Calu3 (cell line): ENCODE results near the gene GPR15LG. TPM values are rescaled to one million over a fixed set of nuclear protein-coding genes. Genes with fewer than 3 reads are reported as not detected.

ENCODE experiments used
- BruUV-seq: library from RNA; stranded (reverse); fragments of 400-500 nt; replicated peaks from 2 replicates; lab custom pipeline; 2021; lab: Mats Ljungman, UMichigan
- CTCF ChIA-PET: fragments of 300-600 bp; sonication (Branson Sonifier 250); formaldehyde crosslinking; loops from one replicate; lab custom pipeline; 2022; ENCODE audit warnings: antibody characterized with exemption; lab: Charles Lee
- DNase-seq: peaks from one replicate; pipeline ENCODE4 v3.0.0; 2022
- H3K27ac Mint-ChIP-seq: one replicate; pipeline ENCODE4 v1.8.0; 2022; ENCODE audit warnings: mixed read lengths; ENCODE audit not compliant: unreplicated experiment
- H3K27me3 Mint-ChIP-seq: one replicate; pipeline ENCODE4 v1.8.0; 2022; ENCODE audit warnings: mixed read lengths; ENCODE audit not compliant: unreplicated experiment
- H3K36me3 Mint-ChIP-seq: one replicate; pipeline ENCODE4 v1.8.0; 2022; ENCODE audit warnings: mild to moderate bottlenecking, moderate library complexity, mixed read lengths; ENCODE audit not compliant: insufficient read depth, unreplicated experiment
- H3K4me1 Mint-ChIP-seq: one replicate; pipeline ENCODE4 v1.8.0; 2022; ENCODE audit warnings: mild to moderate bottlenecking, low read depth, mixed read lengths; ENCODE audit not compliant: unreplicated experiment
- H3K4me3 Mint-ChIP-seq: one replicate; pipeline ENCODE4 v1.8.0; 2022; ENCODE audit warnings: mild to moderate bottlenecking, low read depth, moderate library complexity, mixed read lengths; ENCODE audit not compliant: unreplicated experiment
- H3K9me3 Mint-ChIP-seq: one replicate; pipeline ENCODE4 v1.8.0; 2022; ENCODE audit warnings: low read depth, mixed read lengths; ENCODE audit not compliant: unreplicated experiment
- CTCF ChIP-seq: fragments of 200-600 bp; IDR thresholded peaks from one replicate; pipeline ENCODE4 v1.8.0; 2022; ENCODE audit warnings: antibody characterized with exemption; ENCODE audit not compliant: unreplicated experiment
- intact Hi-C: fragments of 100-400 bp; cut with micrococcal nuclease; formaldehyde crosslinking; loops from one replicate; pipeline ENCODE4 v1.10.0; 2022; ENCODE audit not compliant: unreplicated experiment
- total RNA-seq: library from RNA; stranded (reverse); gene quantifications from 2 replicates; pipeline ENCODE4 v1.2.3, GENCODE V29; 2022

Gene GPR15LG
- total RNA-seq, 1 experiment from 2014 or later = not detected

- H3K36me3 Mint-ChIP-seq = peaks cover 3% of the 10 kb centered on the region
- no TSS peak for BruUV-seq
- CTCF ChIA-PET = no interaction called here
These were observed 32.4 kb downstream of the GPR15LG start for GRCh38 chr10:84205853-84206525.

GRCh38 chr10:84208023-84208422 lies 34.4 kb downstream of the GPR15LG start:
- H3K36me3 Mint-ChIP-seq = peaks cover 3% of the 10 kb centered on the region
- DNase-seq = no peak
- CTCF ChIA-PET = no interaction called here
- no peak overlapping the region for H3K27ac Mint-ChIP-seq
- H3K4me3 Mint-ChIP-seq = no peak overlapping the region
- no peaks in the 10 kb centered on the region for H3K9me3 Mint-ChIP-seq
- H3K27me3 Mint-ChIP-seq = peaks cover 61% of the 10 kb centered on the region
- no TSS peak for BruUV-seq
- intact Hi-C loops = no loop called here
- no peaks in the 10 kb centered on the region for H3K4me1 Mint-ChIP-seq
- no peak for TF ChIP-seq CTCF

More at GRCh38 chr10:84205853-84206525, 32.4 kb downstream of the GPR15LG start:
- Mint-ChIP-seq H3K9me3 (no peaks in the 10 kb centered on the region), H3K27me3 (peaks cover 42% of the 10 kb centered on the region), H3K4me1 (no peaks in the 10 kb centered on the region), H3K27ac (no peak overlapping the region), H3K4me3 (no peak overlapping the region)
- intact Hi-C loops = no loop called here
- TF ChIP-seq CTCF = no peak
- DNase-seq = no peak

- BruUV-seq = no TSS peak
- CTCF ChIA-PET = no interaction called here
- no peak for DNase-seq
- H3K4me1 Mint-ChIP-seq = no peaks in the 10 kb centered on the region
- no peak overlapping the region for H3K4me3 Mint-ChIP-seq
- no peak for TF ChIP-seq CTCF
- H3K9me3 Mint-ChIP-seq = no peaks in the 10 kb centered on the region
- peaks cover 3% of the 10 kb centered on the region for H3K36me3 Mint-ChIP-seq
- peaks cover 48% of the 10 kb centered on the region for H3K27me3 Mint-ChIP-seq
- H3K27ac Mint-ChIP-seq = no peak overlapping the region
- intact Hi-C loops = no loop called here
These were observed 38.0 kb downstream of the GPR15LG start for GRCh38 chr10:84211566-84211965.

GRCh38 chr10:84212014-84212413 lies 38.4 kb downstream of the GPR15LG start:
- Mint-ChIP-seq H3K27me3 (peaks cover 43% of the 10 kb centered on the region), H3K4me1 (no peaks in the 10 kb centered on the region), H3K9me3 (no peaks in the 10 kb centered on the region), H3K36me3 (peaks cover 3% of the 10 kb centered on the region), H3K4me3 (no peak overlapping the region), H3K27ac (no peak overlapping the region)
- intact Hi-C loops = no loop called here
- CTCF ChIA-PET = no interaction called here
- TF ChIP-seq CTCF = no peak
- DNase-seq = no peak
- BruUV-seq = no TSS peak
